OCI-LY3 (cell line): ENCODE results near the gene ATP4A.

Experiments
- CTCF ChIP-seq: fragments of 200-600, 300-600 bp; sonication (generic); IDR thresholded peaks from 2 replicates; pipeline ENCODE4 v1.5.1; 2014; ENCODE audit warnings: antibody characterized with exemption, low read length, low read depth
- EZH2phosphoT487 ChIP-seq: fragments of 200-600 bp; shearing (Covaris generic); IDR thresholded peaks from 2 replicates; pipeline ENCODE4 v1.6.1; 2018; ENCODE audit warnings: antibody characterized with exemption, mixed run types, low read depth

GRCh38 chr19:35549879-35550523 is 13.5 kb downstream of the ATP4A start:
- TF ChIP-seq CTCF = no peak
- no peak for TF ChIP-seq EZH2phosphoT487
